Body of pancreas (tissue), 4 donors: ENCODE data around the gene SEPTIN14.

Experiments
- POLR2A ChIP-seq, 3 donors: fragments of 450-650 bp; IDR thresholded peaks; one replicate each; pipeline ENCODE4 v1.6.1; 2016; ENCODE audit warnings: antibody characterized with exemption in 3 of 3, mild to moderate bottlenecking in 2 of 3
- TF ChIP-seq, protein P1 (sequence below), 7 experiments: fragments of 450-650 bp in 4 of 7; fragments of 200-600 bp in 3 of 7; sonication (generic) in 3 of 7; IDR thresholded peaks; one replicate each; pipeline ENCODE4 v1.5.1; 2016 to 2019; ENCODE audit warnings: antibody characterized with exemption in 7 of 7

DNA sequence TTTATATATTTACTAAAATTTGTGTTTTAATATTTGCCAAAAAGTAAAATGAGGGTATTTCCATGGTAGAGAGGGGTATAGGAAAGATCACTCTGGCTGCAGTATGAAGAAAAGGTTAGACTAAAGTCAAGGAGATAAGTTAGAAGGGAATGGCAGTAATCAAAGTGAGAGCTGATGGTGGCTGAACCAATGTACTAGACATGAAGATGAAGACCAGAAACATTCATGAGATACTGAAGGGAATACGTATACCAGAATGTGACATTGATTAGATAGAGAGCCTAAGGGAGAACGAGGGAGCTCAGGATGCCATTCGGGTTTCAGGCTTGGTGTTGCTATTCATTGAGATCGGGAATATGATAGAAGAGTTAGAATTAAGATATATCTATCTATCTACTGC, 32.5 kb upstream of the SEPTIN14 start:
- TF ChIP-seq, protein P1, sequence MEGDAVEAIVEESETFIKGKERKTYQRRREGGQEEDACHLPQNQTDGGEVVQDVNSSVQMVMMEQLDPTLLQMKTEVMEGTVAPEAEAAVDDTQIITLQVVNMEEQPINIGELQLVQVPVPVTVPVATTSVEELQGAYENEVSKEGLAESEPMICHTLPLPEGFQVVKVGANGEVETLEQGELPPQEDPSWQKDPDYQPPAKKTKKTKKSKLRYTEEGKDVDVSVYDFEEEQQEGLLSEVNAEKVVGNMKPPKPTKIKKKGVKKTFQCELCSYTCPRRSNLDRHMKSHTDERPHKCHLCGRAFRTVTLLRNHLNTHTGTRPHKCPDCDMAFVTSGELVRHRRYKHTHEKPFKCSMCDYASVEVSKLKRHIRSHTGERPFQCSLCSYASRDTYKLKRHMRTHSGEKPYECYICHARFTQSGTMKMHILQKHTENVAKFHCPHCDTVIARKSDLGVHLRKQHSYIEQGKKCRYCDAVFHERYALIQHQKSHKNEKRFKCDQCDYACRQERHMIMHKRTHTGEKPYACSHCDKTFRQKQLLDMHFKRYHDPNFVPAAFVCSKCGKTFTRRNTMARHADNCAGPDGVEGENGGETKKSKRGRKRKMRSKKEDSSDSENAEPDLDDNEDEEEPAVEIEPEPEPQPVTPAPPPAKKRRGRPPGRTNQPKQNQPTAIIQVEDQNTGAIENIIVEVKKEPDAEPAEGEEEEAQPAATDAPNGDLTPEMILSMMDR (IDR thresholded peaks at IDR 0.05): no peak
- TF ChIP-seq POLR2A (IDR thresholded peaks at IDR 0.05): no peak
